Stimulated activated naive CD8-positive, alpha-beta T cell treated with anti-CD3 and anti-CD28 coated beads, Interleukin-15, Interleukin-2, amounts not matched to agents 100 U/mL and 50 U/mL, for 24 hours (primary cell): ENCODE results near the gene OCSTAMP.

Source experiments
- ATAC-seq: fragments of 150-1000 bp; cut with Tn5 transposase; one replicate; pipeline ENCODE4 v1.10.0; 2021
- DNase-seq: peaks from one replicate; pipeline ENCODE4 v3.0.0; 2021

The OCSTAMP gene

GRCh38 chr20:46512943-46513844, 37.3 kb downstream of the OCSTAMP start, which contains the start of gene ZNF334:
TSS of gene ZNF334 (minus strand) at chr20:46513559. CDS start at chr20:46512102, 1,457 bp downstream.
- ATAC-seq (peak; percentile 98), DNase-seq (peak; percentile 73)

DNA sequence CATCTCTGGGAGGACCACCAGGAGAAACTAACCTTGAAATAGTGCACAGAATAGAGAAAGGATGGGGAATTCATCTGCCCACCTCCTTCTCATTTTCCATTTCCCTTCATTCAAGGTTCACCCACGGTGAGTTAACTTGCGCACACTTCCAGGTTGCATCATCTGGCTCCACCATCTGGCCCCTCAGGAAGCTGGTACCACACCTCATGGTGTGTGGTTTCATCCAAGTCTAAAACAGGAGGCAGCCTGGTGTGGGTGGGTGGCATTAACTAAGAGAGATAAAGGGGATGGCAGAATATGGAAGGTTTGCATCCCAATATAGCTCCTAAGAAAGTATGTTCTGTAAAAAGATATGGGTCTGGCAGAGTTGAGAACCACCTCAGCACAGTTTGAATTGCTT, 40.9 kb downstream of the OCSTAMP start:
- ATAC-seq (no peak), DNase-seq (peak; percentile 5)

DNA sequence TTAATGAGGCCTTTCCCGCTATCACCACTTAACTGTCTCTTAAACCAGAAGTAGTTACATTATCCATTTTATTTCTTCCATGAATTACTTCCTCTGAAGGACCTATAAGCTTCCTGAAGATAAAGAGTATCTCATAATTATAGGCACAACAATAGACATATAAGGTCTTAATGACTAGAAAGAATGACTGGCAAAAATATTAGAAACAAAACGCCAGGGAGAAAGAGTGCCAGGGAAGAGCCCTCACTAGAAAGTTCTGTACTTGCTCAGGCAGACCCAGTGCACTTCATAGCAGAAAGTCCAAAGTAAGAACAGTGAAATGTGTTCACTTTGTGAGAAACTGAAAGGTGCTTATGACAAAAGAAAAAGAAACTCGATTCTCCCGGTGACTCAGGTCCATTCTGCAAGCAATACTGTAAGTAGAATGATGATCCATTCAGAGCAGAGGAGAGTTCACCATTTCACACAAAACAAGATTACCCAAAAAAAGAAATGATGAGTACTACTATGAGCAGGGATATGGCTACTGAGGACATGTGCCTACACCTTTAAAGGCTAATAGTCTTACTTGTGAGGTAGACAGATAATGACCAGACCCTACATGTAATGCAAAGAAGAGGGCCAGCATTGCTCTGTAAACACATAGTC, 42.6 kb downstream of the OCSTAMP start:
- no peak for DNase-seq
- peak; percentile 57 for ATAC-seq

DNA sequence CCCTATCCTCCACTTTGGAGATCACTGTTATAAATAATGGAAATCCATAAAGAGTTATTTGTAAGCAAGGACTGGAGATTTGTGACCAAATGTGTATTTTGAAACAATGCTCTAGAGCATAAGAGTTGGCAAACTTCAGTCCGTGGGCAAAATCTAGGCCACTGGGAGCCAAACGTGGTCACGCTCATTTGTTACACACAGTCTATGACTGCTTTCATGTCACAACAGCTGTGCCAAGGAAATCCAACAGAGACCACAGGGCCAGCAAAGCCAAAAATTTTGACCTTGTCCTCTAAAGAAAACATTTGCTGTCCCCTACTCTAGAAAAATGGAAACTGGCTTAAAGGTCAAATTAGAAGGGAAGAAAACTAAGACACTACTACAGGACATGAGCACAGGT, 44.9 kb downstream of the OCSTAMP start:
- no peak for ATAC-seq
- no peak for DNase-seq

GRCh38 chr20:46501961-46502360, 48.5 kb downstream of the OCSTAMP start:
- DNase-seq (no peak), ATAC-seq (no peak)

GRCh38 chr20:46501337-46501942, 49.0 kb downstream of the OCSTAMP start:
- no peak for ATAC-seq
- no peak for DNase-seq

DNA sequence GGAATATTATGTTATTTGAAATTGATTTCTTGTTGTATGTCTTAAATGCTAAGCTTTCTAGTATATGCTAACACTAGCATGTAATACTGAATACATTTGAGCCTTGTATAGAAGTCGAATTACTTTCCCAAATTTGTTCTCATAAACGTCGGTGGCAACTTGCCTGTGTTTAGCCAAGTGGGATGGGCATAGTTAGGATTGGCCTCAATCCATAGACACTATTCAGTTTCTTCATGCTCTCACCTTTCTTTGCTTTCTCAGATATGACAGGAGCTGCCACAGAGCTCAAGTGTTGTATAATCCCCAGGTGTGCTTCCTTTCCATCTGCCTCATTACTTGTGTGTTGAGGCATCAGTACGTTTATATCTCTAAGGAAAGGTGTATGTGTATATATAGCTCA, 56.4 kb downstream of the OCSTAMP start:
- no peak for DNase-seq
- no peak for ATAC-seq

DNA sequence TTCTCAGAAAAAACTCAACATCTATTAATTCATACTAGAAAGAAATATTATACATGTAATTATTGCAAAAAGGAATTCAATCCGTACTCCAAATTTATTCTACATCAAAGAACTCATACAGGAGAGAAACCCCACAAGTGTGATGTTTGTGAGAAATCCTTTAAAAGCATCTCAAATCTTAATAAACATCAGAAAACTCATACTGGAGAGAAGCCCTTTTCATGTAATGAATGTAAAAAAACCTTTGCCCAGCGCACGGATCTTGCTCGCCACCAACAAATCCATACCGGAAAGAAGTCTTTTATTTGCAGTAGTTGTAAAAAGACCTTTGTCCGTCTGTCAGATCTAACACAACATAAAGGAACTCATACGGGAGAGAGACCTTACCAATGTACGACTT, 59.1 kb downstream of the OCSTAMP start:
- DNase-seq (no peak), ATAC-seq (no peak)
